HG03520 (cell line): ENCODE results near the gene OXCT1.
"Not testable (repeated sequence)": the region's sequence is repeated elsewhere in the genome, so short reads cannot be mapped to it uniquely, and the experiment has no call there.

Experiments
- ATAC-seq: cut with Tn5 transposase; IDR thresholded peaks from one replicate; pipeline ENCODE4 v1.9.1; 2021; ENCODE audit warnings: mild to moderate bottlenecking, moderate library complexity; ENCODE audit not compliant: unreplicated experiment

The OXCT1 gene

DNA sequence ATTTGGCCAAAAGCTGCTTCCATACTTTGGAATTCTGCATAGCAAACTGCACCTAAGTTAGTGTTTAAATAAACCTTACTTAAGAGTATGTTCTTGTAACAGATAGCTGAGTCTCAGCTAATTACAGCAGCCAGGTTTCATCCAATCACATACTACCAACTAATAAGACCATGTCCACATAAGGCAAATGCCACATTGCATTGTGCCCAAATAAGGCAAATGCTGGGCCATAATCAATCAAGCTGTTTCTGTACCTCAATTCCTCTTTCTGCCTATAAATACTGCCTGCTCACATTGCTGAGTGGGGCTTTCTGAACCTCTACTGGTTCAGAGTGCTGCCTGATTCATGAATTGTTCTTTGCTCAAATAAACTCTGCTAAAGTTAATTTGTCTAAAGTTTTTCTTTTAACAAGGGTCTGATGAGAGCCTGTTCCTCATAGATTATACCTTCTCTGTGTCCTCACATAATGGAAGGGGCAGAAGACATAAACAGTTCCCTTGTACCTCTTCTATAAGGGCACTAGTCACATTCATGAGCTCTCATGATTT is 4.4 kb upstream of the OXCT1 start:
- no peak for ATAC-seq

DNA sequence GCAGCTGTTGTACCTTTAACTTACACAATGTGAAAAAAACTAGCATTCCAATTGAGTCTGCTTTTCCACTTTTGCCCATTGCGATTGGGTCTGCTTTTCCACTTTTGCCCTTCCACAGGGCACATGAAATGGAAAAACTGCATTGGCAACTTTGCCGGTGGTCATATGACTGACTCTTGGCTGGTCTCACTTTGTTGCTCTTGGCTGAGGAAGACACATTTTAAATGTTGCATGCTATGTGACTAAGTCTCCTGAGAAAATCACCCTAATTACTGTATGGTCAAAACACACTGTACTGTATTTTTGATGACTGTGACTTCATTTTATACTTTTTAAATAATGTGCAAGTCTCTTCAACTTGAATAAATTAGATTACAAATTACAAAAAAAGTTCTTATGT is 1.6 kb upstream of the OXCT1 start:
- no peak for ATAC-seq

DNA sequence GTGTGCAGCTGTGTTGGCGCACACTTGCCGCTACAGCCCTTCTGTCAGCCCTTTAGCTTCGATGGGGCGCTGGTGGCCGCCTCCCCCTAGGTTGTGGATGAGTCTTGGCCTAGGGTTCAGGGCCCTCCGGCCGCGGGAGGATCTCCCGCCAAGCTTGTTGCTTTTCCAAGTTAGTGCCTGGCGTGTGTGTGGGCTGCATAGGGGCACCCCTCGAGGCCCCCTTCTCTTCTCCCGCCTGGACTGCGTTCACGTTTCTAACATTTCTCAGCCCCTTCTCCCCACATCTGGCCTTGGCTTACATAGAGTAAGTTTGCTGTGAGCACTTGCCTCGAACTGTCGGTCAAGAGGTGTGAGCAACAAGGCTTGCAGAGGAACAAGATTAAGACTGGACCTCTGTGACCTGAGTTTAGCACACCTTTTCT is 413 bp upstream of the OXCT1 start:
- ATAC-seq = no peak

DNA sequence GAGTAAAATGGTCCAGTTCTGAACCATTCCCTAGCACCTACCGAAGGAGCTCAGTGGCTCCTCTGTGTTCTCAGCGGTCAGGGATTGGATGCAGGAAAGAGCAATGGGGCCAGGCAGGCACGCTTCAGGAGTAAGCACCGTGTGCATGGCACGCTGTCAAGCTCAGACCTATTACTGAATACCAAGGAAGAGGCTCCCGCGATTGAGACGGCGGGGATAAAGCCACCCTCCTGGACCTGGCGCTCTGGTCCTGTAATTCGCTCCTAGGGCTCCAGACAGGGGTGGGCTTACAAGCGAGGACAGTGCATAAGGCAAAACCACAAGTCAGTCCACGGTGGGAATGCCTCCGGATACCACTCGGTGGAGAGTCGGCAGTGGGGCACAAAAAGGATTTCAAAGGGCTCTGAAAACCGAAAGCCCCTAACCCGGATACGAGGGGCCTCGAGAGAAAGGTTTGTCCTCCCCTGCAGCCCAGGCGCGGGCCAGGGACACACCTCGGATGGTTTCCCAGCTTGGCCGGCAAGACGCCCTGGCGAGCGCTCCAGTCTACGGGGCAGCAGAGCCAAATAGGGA is 988 bp downstream of the OXCT1 start:
- ATAC-seq = no peak

DNA sequence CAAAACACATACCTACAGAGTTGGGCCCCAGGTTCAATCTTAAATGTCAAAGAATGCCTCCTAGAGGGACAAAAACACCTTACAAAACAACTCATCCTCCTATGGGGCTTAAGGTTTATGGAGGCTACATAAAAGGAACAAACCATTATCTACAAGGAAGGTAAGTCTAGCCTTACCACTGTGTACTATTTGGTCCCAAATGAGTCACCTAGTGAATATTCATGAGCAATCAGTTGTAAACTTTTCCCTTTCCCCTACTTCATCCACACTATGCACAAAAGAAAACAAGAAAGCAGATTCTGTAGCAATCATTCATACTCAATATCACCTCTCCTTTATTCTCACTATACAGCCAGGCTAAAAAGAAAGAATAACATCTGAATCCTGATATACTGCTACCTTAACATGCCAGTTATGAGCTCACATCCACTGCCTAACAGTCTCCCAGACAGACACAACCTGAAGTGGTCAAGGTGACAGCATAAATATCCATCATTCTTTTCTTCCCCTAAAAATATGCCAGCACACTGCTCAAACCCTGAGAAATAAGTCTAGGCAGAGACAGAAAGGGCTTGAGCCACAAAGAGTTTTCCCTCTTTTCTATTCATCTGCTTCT is 6.2 kb downstream of the OXCT1 start:
- peak; percentile 49 for ATAC-seq

DNA sequence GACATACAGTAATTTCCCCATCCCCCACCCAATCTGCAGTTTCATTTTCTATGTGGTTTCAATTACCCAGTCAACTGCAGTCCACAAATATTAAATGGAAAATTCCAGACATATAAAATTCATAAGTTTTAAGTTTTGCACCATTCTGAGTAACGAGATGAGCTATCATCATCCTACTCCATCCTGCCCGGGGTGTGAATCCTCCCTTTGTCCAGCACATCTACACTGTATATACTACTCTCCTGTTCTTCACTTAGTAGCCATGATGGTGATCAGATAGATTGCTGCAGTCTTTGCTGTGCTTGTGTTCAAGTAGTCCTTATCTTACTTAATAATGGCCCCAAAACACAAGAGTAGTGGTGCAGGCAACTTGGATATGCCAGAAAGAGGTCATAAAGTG is 11.3 kb downstream of the OXCT1 start:
- ATAC-seq = no peak

DNA sequence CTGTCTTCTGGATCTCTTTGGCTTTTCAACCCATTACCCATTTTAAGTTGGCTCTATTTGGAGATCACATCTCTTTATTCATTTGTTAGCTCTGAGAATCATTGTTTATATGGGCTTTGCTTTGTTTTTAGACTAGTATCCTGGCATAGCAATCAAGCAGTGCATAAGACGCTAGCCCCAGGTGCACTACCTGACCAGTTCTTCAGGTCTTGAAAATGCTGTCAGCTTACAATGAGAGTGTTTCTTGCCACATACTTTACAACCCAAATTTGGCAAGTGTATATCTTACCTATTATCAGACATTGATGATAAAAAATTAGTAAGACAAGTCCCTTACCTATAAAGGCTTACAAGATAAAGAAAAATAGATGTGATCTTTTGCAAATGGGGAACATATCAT is 12.2 kb downstream of the OXCT1 start:
- no peak for ATAC-seq

DNA sequence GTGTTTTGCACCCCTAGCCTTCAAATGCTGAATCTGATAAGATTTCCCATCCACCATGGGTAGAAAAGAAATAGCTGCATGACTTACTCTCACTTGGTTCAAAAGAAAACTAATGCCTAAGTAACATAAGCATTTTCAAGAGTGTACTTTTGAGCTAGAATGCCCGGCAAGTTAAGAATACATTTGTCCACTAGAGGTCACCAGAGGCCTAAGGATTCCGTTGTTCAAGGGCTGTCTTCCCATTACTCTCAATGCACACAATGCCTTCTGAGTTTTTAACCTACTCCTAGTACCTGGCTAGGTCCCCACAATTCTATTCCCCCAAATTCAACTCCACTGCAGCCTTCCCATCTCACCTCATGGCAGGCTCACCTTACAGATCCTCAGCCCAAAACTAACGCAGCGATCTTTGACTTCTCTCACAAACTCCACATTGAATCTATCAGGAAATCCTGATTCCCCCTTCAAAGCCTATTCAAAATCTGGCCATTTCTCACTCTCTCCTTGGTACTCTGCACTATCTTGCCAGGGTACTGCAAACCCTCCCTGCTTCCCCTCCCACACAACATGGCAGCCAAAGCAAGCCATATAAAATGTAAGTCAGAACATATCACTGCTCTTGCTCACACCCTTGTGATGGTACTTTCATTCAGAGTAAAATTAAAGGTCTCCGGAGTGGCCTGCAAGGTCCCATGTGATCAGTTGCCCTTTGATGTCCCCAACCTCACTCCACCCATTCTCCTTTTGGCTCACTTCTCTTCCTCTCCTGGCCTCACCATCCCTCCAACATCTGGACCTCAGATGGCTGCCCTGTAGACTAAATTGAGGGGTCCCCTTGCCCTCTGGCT is 13.4 kb downstream of the OXCT1 start:
- peak; percentile 96 for ATAC-seq

DNA sequence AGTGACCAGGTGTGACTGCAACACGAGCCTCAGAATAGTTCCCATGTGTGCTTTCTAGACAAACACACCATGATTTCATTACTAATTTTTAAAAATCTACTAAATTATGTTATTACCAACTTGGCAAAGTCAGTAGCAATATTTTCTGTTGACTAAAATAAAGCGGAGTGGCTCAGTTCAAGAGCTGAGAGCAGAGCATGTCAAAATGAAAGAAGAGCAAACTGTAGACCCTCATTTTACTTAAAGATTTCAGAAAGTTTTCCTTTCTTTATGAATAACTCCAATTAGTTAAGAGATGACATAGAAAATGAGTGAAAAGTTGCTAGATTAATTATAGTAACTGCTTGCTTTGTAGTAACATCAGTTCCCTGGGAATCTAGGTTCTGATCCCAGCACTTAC is 17.9 kb downstream of the OXCT1 start:
- no peak for ATAC-seq

DNA sequence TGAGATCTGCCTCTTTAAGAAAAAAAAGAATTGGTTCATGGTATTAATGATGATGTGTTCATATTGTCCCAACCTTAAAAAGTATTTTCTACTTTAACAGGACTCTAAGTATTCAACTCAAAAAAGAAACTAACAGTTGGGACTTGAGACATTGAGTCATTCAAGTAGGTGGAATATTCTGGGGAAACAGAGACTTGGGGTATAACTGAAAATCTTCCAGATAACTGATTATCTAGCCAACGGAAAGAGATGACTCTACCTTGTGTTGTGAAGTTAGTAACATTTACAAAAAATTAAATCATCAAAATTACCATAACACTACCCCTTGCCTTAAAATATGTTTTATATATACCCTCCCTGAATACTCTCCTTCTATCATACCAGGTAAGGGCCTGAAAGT is 19.1 kb downstream of the OXCT1 start:
- ATAC-seq = no peak

DNA sequence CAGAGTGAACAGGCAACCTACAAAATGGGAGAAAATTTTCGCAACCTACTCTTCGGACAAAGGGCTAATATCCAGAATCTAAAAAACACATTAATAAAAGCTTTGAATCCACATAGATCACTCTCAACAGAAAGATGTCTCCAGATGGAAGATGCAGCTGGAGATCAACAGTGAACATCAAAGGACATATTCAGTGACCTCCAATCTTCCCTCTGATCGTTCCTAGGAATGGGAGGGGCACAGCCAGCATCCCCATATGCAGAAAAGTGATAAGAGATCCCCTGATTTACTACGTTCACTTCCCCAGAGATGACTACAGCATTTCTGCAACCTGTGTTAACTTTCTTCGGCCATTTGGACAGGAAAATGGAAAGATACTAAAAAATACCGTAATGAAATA is 21.2 kb downstream of the OXCT1 start:
- ATAC-seq = no peak

DNA sequence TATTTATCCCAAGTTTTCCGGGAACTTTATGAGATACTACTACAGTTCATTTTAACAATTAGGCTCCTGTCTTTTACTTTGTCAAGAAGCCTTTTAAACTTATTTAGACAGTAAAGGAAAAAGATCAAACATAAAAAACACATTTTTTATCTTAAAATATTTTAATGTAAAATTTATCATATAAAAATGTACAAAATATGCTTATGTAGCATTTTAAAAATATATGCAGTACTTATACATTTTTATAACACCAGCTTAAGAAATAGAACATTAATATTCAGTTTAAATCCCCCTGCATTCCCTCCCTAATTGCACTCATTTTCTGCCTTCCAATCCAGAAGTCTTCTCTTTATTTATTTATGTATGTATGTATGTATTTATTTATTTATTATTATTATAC is 24.5 kb downstream of the OXCT1 start:
- not testable (repeated sequence) for ATAC-seq

DNA sequence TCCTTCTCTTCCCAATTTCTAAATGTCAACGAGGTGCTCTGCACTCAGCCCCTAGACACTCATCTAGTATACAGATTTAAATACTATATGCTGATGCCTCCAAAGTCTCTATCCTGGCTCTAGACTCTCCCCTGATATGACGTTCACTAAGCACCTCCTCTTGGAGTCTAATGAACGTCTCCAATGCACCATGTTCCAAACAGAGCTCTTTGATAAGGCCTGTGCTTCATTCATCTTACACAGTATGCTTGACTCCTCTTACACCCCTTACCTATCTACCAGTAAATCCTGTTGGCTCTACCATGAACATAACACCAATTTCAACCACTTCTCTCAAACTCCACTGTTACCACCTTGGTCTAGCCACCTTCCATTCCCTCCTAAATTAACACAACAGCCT is 25.7 kb downstream of the OXCT1 start:
- ATAC-seq = no peak

DNA sequence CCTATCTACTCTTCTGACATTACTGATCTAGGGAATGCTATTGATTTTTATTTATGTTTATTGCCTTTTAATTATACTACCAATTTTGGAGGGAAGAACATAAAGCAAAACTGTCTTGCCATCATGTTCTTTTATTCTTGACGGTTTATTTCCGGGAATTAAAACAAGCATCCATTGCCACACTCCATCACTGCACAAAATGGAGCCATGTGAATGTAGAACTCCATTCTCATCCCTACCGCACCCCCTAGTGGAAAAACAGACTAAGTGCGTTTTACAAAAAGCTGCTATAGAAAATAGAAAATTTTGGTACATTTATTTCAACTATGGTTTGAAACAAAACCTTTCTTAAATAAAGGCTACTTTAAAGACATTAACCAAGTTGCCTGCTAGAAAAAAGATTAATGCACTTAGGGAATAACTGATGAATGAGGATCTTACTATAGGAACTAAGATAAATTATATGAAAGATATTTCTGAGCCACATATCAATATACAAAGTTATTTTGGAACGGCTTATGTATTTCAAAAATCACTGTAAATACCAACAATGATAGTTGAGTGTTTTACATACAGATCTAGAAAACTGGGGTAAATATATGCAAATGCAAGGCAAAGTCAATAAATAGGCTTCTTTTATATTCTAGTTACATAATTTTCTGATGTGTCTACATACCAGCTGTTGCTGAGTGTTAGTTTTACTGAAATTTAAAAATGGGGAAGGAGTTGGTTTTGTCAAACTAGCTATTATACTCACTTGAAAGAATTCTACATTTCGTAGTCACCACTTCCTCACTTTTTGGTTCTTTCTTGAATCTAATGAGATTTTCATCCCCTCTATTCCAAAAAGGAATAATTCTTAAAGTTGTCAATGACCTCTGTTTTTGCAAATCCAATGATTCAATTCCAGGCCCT is 26.5 kb downstream of the OXCT1 start:
- peak; percentile 70 for ATAC-seq

DNA sequence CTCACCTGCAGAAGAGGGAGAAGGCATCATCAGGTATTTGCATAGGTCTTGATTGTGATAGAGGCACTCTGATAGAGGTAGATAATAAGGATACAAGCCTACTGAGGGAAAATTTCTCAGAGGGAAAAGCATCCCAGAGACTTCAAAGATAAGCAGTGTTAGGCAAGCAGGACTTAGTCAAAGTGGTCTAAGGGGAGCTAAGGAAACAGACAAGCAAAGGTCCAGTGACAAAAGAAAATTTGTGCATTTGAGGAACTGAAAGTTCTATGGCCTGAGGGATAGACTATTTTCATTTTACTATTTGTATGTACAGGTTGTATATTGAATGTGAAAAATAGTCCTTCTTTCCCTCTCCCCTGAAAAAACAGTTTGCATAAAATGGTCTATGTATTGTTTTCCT is 27.4 kb downstream of the OXCT1 start:
- peak; percentile 80 for ATAC-seq

DNA sequence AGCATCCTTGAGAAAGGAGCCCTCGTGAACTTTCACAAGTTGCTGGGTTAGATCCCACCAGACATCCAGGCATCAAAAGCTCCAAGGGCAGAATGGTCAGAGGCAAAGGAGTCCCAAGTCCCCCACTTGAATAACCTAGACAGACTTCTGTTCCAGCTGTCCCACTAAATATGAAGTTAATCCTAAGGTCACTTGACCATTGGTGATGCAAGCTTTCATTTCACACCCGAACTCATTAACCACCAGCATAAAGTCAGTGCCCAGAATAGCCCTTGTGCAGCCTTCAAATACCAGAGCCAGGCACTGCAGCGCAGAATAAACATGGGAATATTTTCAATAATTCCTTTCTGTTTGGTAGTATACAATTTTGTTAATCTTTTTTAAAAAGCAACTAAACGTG is 28.9 kb downstream of the OXCT1 start:
- ATAC-seq = no peak

DNA sequence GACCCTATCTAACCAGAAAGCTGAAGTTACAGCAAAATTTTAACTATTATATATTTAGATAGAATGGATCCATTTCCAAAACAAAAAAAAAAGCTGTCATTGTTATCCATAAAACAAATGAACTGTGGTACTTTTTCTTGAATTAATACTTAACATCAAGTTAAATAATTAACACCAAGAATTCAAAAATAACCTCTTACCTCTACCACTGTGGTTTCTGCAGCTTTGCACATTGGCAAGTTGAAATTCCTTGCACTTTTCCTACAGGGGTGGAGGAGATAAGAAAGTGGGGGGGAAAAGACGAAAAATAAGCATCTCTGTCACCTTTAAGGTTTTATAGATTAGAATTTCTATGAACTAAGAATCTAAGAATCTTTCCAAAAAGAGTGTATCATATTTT is 30.0 kb downstream of the OXCT1 start:
- no peak for ATAC-seq

DNA sequence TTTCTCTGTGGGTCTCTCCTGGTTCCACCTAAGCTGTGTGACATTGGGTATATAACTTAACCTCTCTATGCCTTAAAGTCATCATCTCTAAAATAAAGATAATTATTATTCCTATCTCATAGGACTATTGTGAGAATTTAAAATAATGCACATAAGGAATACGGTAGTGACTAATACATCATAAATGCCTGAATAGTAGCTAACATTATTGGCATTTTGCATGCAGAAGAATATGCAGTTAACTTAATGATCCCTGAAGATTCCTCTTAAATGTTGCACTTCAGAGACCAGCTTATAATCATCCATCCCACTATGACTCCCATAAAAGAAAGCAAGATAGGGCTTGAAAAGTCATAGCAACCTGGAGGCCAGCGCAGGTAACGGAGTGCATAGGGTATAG is 32.4 kb downstream of the OXCT1 start:
- ATAC-seq = no peak

DNA sequence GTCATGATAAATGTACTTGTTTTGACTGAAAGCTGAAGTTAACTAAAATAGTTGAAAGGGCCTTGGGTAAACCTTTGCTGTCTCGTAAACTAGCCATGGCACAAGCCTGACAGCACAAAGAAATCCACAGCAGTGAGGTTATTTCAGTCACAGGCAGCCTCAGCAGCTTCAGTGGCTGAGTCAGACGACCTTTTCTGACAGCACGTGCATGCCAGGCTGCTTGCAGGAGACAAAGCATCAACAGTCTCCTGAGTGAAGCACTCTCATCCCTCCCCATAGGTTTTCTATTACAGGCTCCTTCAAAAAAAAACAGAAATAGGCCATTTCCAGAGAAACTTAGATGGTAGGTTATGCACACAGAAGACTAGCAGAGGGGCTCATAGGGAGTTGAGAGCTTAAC is 34.6 kb downstream of the OXCT1 start:
- no peak for ATAC-seq

DNA sequence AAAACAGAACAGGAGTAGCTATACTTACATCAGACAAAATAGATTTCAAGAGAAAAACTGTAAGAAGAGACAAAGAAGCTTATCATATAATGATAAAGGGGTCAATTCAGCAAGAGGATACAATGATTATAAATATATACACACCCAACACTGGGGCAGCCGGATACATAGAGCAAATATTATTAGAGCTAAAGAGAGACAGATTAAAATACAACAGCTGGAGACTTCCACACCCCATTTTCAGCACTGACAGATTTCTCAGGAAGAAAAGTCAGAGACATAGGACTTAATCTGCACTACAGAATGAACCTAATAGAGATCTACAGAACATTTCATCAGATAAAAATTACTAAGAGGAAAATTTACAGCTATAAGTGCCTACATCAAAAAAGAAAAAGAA is 35.7 kb downstream of the OXCT1 start:
- no peak for ATAC-seq

DNA sequence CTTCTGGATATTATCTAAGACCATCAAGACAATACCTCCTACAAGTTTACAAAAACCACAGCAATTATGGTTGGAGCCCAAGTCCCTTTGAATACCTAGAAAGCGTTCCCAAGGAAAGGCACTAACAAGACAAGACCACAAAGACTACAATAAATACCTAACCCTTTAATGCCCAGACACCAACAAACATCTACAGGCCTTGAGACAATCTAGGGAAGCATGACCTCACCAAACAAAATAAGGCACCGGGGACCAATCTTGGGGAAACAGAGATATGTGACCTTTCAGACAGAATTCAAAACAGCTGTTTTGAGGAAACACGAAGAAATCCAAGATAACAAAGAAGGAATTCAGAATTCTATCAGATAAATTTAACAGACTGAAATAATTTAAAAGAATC is 37.8 kb downstream of the OXCT1 start:
- ATAC-seq = no peak
